ENCODE measurements around the gene DCLRE1A.

DNA sequence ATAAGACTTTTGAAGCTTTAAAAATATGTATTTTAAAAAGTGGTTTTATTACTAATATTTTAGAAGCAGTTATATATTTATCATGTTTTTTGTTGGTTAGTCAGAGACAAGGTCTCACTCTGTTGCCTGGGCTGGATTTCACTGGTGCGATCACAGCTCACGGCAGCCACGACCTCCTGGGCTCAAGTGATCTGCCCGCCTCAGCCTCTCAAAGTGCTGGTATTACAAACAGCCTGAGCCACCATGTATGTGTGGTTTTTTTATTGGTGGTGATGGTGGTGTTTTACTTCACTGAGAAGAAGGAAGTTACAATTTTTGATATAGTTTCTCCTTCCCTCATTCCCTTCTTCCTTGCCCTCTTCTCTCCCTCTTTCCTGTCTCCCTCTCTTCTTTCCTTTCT lies 14.0 kb upstream of the DCLRE1A start:
- TF ChIP-seq SMC3 (IDR thresholded peaks at IDR 0.05; ENCODE audit: borderline replicate concordance, low read length) (no peak), BHLHE40 (IDR thresholded peaks at IDR 0.05; ENCODE audit: borderline replicate concordance in 1 of 2, low read depth in 2 of 2, low read length in 1 of 2) (no peak)

Measured in GM12878 (cell line).